BJ (cell line): ENCODE results near the gene ACACB. TPM values are rescaled to one million over a fixed set of nuclear protein-coding genes. Genes with fewer than 3 reads are reported as not detected.
"Not testable (repeated sequence)": the region's sequence is repeated elsewhere in the genome, so short reads cannot be mapped to it uniquely, and the experiment has no call there.

Experiments used
- CTCF ChIA-PET: fragments of 350-600 bp; formaldehyde crosslinking; extraction: SDS; loops from one replicate; lab custom pipeline; 2021; ENCODE audit warnings: antibody characterized with exemption, inconsistent platforms; lab: Yijun Ruan, JAX
- POLR2A ChIA-PET: fragments of 300-600 bp; sonication (Branson Sonifier 250); formaldehyde crosslinking; extraction: SDS; loops from one replicate; lab custom pipeline; 2021; ENCODE audit warnings: antibody characterized with exemption; lab: Charles Lee
- DNase-seq: peaks from one replicate; pipeline ENCODE4 v3.0.0-alpha.2; 2011; ENCODE audit warnings: low read depth
- H3K27me3 ChIP-seq: 2 replicates; pipeline ENCODE4 v1.6.0; 2011; ENCODE audit warnings: low read length; ENCODE audit not compliant: control insufficient read depth, insufficient read depth
- H3K36me3 ChIP-seq: 2 replicates; pipeline ENCODE4 v1.5.1; 2011; ENCODE audit warnings: low read length; ENCODE audit not compliant: control insufficient read depth, insufficient read depth
- H3K4me3 ChIP-seq: 2 replicates; pipeline ENCODE4 v1.5.1; 2011; ENCODE audit warnings: low read depth, mild to moderate bottlenecking, control low read depth, low read length
- CTCF ChIP-seq: IDR thresholded peaks from 2 replicates; pipeline ENCODE4 v1.5.1; 2011; ENCODE audit warnings: low read depth, mild to moderate bottlenecking, control low read depth, inconsistent platforms, low read length, moderate library complexity; ENCODE audit not compliant: insufficient read depth
- polyA plus RNA-seq: library from polyadenylated mRNA; depleted of rRNA; stranded (reverse); fragments of >200 nt; gene quantifications from 2 replicates; pipeline ENCODE4 v1.2.3, GENCODE V29; 2011

The ACACB gene
- polyA plus RNA-seq, 1 experiment = 1.7 TPM

- POLR2A ChIA-PET = no interaction called here
- Histone ChIP-seq H3K27me3 (no peaks in the 10 kb centered on the region; the same call in 1 of the 2 replicates), H3K36me3 (no peaks in the 10 kb centered on the region), H3K4me3 (no peak overlapping the region)
- CTCF ChIA-PET = no interaction called here
- DNase-seq = no peak
- TF ChIP-seq CTCF = no peak
These were observed 23.0 kb downstream of the ACACB start for GRCh38 chr12:109139360-109139759.

GRCh38 chr12:109139791-109140190 is 23.4 kb downstream of the ACACB start:
- ChIA-PET POLR2A (no interaction called here), CTCF (interaction anchor here (1.1 kb wide), 1 partner anchor 245 kb away, joined by 3 read pairs; no protein-coding TSS in a partner anchor)
- Histone ChIP-seq H3K36me3 (no peaks in the 10 kb centered on the region), H3K4me3 (no peak overlapping the region), H3K27me3 (no peaks in the 10 kb centered on the region; the same call in 1 of the 2 replicates)
- DNase-seq = no peak
- TF ChIP-seq CTCF = no peak

GRCh38 chr12:109140560-109140959 is 24.2 kb downstream of the ACACB start:
- DNase-seq = no peak
- ChIA-PET POLR2A (no interaction called here), CTCF (interaction anchor here (0.6 to 1.1 kb wide), 2 partner anchors 245 to 254 kb away, joined by 3 read pairs; no protein-coding TSS in a partner anchor)
- Histone ChIP-seq H3K27me3 (no peaks in the 10 kb centered on the region; the same call in 1 of the 2 replicates), H3K36me3 (no peaks in the 10 kb centered on the region), H3K4me3 (no peak overlapping the region)
- TF ChIP-seq CTCF = no peak

DNA sequence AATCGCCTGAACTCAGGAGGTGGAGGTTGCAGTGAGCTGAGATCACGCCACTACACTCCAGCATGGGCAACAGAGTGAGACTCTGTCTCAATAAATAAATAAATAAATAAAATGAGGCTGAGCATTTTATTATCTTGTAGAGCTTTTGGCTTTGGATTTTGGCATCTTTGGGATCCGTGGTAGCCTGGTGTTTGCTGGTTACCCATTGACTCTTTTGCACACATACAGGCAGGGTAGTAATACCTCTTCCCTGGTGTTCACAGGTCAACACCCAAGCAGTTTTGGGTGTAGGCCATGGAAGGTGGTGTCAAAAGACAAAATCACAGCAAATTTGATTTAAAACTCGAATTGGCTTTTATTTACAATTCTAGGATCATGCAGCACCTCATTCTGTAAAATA is 27.8 kb downstream of the ACACB start:
- POLR2A ChIA-PET = no interaction called here
- no peaks in the 10 kb centered on the region for H3K36me3 ChIP-seq
- H3K4me3 ChIP-seq = no peak overlapping the region
- CTCF ChIA-PET = interaction anchor here (1.5 kb wide), 1 partner anchor 10 kb away, joined by 5 read pairs; no protein-coding TSS in a partner anchor
- no peak for DNase-seq
- no peaks in the 10 kb centered on the region; the same call in none of the 2 replicates for H3K27me3 ChIP-seq
- no peak for TF ChIP-seq CTCF

- CTCF ChIA-PET, H3K36me3 ChIP-seq, H3K4me3 ChIP-seq, H3K27me3 ChIP-seq, DNase-seq, POLR2A ChIA-PET: not testable (repeated sequence)
These were observed 30.7 kb downstream of the ACACB start for GRCh38 chr12:109147126-109147525.

- TF ChIP-seq CTCF = no peak
- DNase-seq = no peak
- POLR2A ChIA-PET = no interaction called here
- H3K36me3 ChIP-seq = no peaks in the 10 kb centered on the region
- peaks cover 1% of the 10 kb centered on the region; the same call in 1 of the 2 replicates for H3K27me3 ChIP-seq
- H3K4me3 ChIP-seq = no peak overlapping the region
- CTCF ChIA-PET = interaction anchor here (0.6 to 1.2 kb wide), 3 partner anchors 13 to 280 kb away, joined by 3 read pairs; no protein-coding TSS in a partner anchor
These were observed 31.6 kb downstream of the ACACB start for GRCh38 chr12:109147954-109148353.
